C1 segment of cervical spinal cord (tissue), 14 donors: ENCODE results near the gene SPZ1.
A peak's percentile ranks its signal among the peaks of the same experiment; 100 is the strongest.
"Not testable (repeated sequence)": the region's sequence is repeated elsewhere in the genome, so short reads cannot be mapped to it uniquely, and the experiment has no call there.

Experiments
- DNase-seq, 14 donors: peaks; one replicate each; lab custom pipeline; 2025; lab: John Stamatoyannopoulos, UW

SPZ1 gene

DNA sequence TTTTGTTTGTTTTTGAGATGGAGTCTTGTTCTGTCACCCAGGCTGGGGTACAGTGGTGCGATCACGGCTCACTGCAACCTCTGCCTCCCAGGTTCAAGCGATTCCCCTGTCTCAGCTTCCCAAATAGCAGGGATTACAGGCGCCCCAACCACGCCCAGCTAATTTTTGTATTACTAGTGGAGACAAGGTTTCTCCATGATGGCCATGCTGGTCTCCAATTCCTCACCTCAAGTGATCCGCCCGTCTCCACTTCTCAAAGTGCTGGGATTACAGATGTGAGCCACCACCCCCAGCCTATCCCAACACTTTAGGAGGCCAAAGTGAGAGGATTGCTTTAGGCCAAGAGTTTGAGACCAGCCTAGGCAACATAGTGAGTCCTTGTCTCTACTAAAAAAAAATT, 19.3 kb downstream of the SPZ1 start:
- no peak for DNase-seq

DNA sequence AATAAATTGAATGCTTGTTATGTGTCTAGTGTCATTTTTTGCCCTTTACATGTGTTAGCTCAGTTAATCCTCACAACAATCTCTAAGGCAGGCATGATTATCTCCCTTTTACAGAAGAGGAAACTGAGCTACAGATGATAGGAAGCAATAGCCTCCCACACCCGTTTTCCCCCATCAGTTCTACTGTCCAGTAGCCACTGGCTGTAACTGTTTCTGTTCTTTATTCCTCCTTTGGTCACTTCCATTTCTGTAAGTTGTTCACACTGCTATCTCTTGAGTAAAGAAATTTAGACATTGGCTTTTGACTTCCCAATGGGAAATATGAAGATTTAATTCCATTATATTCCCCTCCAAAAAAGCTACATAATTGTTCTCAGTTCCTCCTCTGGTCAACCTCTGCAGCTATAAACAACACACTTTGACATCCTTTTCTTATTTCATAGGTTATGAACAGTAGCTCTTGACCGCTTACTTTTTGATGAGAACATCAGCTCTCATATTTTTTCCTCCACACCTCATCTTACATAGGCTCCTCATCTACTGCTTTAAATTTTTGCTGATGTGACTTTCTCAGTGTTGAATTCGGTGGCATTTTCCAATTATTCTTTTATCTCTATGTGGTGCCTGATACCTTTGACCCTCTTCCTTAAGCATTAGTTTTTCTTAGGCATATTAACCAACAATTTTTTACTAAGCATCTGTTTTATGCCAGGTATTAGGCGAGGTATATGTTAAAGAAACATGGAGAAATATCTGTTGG, 21.4 kb downstream of the SPZ1 start:
- no peak for DNase-seq

DNA sequence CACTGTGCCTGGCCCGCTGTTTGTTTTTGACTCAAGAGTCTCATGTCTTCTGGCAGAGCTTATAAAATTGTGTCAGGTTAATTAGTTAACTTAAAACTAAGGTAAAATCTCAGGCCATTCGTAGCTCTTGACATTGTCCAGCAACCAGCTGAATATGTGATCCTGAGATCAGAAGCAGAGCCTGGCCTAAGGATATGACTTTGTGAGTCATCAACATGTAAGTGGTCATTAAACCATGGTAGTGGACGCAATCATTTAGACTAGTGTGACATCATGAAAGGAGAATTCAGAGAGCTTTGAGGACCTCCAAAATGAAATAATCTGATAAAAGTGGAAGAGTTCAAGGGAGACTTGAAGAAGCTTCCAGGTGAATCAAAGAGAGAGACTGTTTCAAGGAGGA, 23.3 kb downstream of the SPZ1 start:
- DNase-seq: no peak

DNA sequence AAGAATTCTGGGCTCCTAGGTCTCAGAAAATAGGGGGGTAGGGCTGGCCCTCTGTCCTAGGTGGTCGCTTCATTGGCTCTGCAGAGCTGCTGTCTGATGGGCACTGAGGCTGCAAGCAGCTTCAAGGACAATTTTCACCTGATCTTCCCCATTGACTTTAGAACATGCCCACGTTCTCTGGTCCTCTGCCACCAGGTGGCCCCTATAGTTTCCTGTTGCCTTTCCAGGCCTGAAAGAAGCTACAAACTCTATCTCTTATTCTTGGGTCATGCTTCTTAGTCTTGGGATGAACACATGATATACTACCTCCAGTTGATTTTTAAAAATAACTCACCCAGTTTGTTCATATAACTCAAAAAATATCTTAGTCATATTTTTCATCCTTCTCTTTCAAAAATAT, 26.3 kb downstream of the SPZ1 start:
- no peak for DNase-seq

DNA sequence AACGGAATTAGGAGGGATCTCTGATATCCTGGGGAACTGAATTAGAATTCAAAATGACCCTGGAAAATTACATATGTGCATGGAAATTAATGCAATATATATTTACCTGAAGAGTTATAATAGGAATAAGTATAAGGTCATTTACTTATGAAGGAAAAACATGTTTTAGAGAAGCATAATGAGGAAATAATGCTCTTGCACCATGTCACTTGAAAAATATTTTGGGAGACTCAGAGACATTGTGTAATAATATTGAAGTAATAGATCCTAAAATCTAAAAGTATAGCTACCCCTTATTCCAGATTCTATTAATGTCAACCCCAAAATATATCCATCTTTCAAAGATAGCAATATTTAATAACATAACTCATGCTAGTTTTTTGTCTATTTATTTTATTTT, 28.4 kb downstream of the SPZ1 start:
- DNase-seq: no peak

DNA sequence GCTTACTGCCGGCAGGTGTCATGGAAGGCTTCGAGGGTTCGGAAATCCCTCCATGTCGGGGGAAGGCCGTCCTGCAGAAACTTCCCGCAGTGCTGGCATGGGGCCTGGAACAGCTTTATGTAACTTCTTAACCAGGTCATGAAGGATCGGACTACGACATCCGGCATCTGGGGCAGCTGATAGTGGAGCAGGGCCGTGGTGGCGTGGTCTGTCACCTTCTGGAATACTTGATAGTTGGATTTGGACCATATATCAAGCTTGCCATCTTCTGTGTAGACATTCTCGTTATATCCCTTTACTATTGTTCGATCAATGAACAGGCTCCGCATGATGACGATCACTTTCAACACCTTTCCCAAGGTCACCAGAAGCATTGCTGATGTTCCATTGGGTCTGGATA, 31.2 kb downstream of the SPZ1 start:
- not testable (repeated sequence) for DNase-seq

DNA sequence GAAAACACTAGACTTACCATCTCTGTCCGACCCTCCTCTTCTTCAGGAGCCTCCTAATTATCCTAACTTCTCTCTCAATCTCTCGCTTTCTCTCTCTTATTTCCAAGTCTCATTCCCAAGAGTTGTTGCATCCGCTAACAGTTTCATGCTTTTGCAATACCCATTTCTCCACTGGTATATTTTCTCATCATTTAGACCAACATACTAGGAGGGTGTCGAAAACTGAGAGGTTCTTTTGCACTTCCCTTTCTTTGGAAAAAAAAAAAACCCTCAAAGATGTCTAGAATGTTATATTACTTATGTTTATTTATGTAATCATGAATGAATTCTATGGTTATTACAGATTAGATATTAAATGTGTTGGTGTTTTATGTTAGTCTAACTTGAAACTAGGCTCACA, 35.9 kb downstream of the SPZ1 start:
- DNase-seq: no peak

DNA sequence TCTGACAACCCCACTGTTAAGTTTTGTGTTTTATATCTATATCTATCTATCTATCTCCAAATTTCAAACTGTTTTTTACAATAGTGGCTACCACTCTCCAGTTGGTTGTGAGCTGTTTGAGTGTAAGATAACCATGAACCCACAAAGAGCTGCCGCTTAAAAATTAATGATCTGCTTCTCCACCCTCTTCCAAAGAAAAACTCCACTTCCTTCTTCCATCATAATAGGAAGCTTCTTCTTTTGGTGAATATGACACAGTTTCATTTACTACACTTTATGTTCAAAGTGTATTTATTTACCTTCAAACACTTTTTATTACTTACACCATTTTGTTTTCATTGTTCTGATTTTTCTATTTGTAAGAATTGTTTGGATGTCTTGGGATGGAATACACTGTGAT, 37.9 kb downstream of the SPZ1 start:
- DNase-seq: no peak

DNA sequence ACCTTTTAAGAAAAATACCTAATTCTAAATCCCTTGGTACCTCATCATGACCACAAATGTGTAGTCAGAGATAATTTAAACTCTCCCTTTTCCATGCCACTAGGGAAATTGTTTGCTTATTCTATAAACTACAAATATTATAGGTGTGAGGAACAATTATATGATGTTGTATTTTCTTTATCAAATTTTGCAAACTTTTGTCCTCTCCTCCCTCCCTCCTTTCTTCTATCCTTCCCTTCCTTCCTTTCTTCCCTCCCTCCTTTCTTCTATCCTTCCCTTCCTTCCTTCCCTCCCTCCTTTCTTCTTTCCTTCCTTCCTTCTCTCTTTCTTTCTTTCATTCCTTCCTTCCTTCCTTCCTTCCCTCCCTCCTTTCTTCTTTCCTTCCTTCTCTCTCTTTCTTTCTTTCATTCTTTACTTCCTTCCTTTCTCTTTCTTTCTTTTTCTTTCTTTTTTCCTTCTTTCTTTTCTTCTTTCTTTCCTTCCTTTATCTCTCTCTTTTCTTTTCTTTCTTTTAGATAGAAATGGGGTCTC, 41.2 kb downstream of the SPZ1 start:
- no peak for DNase-seq

DNA sequence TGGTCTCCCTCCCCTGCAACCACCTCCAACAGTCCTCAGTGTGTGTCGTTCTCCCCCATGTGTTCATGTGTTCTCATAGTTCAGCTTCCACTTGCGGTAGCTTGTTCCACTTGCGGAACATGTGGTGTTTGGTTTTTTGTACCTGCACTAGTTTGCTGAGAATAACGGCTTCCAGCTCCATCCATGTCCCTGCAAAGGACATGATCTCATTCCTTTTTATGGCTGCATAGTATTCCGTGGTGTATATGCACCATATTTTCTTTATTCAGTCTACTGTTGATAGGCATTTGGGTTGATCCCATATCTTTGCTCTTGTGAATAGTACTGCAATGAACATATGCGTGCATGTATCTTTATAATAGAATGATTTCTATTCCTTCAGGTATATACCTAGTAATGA, 45.1 kb downstream of the SPZ1 start:
- no peak for DNase-seq

DNA sequence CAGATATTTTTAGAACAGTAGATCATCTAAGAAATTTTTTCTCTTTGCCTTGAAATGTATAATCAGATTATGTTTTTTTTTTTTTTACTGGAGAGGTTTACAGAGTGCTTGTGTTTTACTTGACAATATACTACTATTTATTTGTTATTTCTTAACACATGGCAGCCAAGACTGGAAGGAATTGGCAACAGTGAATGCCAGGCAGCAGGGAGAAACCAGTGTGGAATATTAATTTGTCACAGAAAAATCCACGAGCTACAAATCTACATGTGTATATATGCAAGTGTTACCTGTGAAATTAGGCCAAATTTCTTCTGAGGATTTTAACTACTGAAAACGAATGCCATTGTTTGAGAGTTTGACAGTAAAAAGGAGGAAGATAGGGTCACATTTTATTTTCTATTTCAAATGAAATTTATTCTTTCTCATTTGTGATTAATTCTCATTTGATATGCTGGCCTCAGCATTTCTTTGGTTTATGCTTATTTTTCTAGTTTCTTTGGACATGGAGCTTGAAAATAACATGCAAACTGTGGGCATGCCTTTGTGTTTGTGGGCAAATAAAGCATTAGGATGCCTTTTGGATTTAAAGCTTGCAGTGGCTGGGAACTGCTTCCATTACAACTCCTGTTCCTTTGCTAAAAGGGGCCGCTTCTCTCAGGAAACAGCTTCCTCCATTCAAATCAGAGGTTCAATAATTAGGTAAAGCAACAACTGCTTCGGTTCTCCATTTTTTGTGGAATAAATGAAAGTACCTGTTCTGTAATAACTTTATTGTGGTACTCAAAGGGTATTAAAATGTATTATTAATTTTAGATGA, 49.1 kb downstream of the SPZ1 start:
- DNase-seq: peak in 1 of 14 donors; percentile 5

DNA sequence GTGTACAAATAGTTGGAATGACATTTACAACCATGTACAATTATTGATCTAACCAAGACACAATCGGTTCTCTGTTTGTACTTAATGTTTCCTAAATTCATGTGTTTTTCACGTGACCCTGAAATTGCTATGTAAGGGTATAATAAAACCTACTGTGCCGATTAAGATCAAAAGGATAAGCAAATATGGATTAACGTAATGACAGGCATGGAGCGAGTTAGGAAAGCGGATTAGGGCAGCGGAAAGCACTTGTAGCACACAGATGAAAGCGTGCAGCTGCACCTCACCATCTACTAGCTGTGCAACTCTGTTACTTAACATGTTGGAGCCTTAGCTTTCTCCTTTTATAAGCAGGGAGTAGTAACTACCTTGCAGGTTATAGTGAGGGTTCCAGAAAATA, 49.7 kb downstream of the SPZ1 start:
- peak in 1 of 14 donors; percentile 24 for DNase-seq

DNA sequence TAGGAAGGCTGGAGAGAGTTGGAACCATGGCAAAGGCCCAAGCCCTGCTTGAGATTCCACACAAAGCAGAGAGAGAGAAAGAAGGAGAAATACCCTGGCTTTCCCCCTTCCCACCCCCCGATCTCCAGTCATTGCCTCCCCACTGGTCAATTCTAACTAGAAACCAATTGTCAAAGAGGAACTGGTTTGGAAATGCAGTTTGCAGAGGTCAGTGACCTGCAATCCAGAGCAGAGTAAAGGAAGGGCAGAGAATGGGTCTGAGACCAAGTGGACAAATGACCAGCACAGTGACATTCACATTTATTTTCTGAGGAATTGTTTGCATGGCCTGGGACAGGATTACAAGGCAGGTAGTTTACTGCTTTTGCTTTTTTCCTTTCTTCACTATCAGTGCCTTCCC, 50.6 kb downstream of the SPZ1 start:
- peak in 2 of 14 donors; percentile 12 to 18 for DNase-seq
